HG02973 (cell line): ENCODE data around the gene STK11IP.
"Not testable (repeated sequence)": the region's sequence is repeated elsewhere in the genome, so short reads cannot be mapped to it uniquely, and the experiment has no call there.

ENCODE experiments used
- ATAC-seq: cut with Tn5 transposase; IDR thresholded peaks from one replicate; pipeline ENCODE4 v1.9.1; 2021; ENCODE audit warnings: moderate library complexity; ENCODE audit not compliant: unreplicated experiment

STK11IP gene

DNA sequence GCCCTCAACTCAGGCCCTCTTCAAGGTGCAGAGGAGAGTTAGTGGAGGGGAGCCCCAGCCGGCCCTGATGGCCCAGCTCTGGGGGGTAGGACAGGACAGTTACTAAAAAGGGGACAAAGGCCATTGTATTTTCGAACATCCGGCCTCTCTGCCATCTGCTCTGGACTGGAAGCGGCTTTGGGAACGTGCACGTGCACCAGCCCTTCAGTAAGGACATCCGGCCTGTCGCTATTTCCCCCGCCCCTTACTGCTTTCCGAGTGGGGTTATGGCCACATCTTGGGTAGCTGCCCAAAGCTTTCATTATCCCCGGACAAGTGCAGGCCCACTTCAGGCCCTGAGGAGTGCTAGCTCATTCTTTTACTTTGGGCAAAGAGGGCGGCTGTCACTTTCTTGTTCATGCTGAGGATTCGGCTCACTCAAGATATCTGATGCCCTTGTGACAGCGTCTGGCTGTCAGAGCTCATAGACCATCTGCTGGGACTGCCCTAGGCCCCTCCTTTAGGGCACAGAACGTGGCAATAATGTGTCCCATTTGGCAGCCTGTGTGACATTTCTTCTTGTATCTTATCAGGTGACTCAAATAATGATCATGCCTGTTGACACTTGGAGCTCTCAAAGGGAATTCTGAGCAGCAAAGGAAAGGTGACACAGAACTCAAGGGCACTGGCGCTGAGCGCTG, 47.3 kb downstream of the STK11IP start:
- ATAC-seq = no peak

DNA sequence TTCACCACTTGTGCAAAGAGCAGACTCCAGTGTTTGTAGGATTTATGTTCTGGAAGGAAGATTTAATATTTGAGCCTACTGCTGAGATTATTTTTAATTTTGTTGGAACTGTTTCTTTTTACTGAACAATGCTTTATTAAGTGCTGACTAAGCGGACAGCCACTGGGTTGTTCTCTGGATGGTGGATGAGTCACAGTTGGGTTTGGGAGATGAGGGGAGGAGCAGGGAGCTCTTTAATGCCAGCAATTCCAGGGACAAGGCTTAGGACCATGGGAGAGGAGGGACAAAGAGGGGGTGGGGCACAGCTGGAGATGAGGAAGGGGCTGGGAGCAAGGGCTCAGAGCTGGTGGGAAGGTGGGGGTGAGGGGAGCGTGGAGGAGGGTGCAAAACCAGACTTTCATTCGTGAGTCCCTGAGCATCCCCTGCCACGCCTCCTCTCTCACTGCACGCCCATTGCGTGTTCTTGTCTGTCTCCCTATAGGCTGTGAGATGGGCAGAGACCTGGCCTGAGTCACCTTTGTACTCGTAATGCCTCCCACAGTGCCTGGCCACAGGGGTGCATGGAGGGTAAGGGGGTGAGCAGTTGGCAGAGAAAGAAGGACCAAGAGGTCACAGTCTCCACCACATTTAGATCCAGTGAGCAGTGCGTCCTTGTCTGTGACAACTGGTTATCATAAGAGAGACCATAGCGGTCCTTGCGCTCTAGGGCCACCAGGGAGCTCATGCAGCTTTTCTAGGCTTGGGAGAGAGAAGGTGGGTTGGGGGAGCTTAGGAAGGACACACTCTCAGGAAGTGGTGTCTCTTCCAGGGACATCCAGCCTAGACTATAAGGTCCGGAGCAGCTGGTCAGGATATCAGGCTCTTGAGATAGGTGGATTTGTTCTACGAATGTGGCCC, 48.2 kb downstream of the STK11IP start:
- ATAC-seq = no peak

DNA sequence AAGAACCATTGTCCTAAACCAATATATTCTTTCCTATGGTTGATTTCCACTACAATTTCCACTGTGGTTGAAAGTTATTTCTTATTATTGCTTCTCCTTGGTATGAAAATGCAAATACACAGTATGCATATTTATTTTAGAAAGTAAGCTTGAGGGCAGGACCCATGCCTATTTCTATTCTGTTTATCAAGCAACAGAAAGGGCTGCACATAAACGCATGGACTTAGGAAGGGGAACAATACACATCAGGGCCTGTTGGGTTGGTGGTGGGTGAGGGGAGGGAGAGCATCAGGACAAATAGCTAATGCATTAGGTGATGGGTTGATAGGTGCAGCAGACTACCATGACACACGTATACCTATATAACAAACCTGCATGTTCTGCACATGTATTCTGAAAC, 50.5 kb downstream of the STK11IP start:
- no peak for ATAC-seq

DNA sequence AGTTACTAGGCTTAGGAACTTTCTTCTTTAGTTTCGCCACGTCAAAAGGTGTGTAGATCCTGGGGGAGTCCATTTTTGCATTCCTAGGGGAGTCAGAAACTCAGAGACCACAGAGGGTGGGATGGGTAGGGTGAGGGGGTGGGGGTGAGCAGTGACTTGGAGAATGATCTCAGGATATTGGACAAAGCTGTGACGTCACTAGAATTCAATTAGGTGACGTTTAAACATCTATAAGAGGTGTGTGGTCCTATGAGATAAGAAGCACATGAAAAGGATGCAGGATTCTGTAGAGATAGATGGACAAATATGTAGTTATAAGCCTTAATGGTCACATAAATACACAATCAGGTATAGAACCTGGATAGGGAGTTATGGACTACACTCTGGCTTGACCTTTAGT, 51.3 kb downstream of the STK11IP start:
- no peak for ATAC-seq

DNA sequence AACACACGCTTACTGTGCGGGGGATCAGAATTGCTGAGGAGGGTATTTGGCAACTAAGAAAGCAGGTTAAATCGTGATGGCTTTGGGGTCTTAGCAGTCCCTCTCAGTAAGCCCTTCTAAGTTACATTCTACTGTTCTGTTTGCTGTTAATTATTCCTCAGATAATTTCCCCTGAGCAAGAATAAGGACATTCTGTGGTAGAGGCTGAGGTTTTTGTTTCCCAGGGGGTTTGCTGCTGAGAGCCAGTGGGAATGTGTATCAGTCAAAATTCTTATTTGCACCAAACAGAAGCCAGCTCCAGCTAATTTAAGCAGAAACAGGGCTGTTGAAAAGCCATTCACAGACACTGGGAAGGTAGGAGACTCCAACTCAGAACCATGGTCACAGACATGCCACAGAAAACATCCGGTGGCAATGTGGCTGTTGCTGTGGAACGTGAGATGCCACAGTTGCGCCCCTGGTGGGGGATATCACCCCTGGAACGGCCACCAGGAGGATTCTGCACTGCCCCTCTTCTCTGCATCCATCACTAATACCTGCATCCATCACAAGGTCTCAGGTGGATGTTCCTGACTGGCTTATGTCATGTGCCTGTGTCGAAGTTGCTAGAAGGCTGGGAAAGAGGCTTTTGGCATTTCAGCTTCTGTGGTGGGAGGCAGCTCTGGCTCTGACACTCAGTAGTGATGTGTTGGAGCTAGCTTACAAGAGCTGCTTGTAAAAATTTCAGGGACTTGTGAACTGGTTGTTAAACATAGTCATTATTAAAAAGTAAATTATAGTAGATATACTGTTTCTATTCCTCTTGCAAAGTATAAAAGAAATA, 53.0 kb downstream of the STK11IP start:
- ATAC-seq = no peak

DNA sequence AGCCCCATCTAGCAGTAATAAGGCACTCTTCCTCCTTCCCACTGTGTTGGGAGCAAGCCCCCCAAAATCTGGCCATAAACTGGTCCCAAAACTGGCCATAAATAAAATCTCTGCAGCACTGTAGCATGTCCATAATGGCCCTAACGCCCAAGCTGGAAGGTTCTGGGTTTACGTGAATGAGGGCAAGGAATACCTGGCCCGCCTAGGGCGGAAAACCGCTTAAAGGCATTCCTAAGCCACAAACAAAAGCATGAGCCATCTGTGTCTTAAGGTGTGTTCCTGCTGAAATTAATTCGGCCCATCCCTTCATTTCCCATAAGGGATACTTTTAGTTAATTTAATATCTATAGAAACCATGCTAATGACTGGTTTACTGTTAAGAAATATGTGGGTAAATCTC, 54.0 kb downstream of the STK11IP start:
- not testable (repeated sequence) for ATAC-seq

DNA sequence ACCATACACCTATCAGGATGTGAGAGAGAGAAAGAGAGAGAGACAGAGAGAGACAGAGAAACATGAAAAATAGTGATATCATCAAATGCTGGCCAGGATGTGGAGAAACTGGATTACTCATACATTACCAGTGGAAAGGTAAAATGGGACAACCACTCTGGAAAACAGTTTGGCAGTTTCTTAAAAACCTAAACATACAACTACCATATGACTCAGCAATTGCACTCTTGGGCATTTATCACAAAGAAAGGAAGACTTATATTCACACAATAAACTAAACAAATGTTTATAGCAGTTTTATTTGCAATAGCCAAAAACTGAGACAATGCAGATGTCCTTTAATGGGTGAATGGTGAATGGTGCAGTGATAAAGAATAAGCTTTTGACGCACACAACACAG, 58.9 kb downstream of the STK11IP start:
- no peak for ATAC-seq

DNA sequence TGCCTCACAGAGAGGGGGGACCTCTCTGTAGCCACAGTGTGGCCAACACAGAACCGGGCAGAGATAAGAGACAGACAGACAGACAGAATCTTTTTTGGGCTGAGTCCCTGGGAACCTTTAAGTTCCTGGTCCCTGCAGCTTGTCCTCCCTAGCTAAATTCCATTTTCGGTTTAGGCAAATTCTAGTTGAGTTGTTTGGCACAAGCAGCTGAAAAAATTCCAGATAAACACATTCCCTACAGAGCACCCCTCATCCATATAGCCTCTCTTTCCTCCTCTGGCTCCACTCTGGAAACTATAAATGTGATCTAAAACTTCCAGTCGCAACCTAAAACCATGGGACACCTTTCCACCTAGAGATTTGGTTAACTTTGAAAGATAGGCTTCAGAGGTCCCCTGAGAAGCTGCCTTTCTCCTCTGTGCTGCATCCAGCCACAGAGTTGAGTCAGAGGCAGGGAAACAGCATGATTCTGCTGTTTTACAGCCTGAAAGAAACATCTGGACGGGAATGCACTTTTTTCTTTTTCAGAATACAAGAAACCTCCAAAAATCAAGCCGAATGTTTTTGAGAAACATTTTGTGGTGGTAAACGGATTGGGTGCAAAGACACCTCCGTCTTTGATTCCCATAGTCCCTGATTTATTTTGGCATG, 60.7 kb downstream of the STK11IP start:
- ATAC-seq = no peak

DNA sequence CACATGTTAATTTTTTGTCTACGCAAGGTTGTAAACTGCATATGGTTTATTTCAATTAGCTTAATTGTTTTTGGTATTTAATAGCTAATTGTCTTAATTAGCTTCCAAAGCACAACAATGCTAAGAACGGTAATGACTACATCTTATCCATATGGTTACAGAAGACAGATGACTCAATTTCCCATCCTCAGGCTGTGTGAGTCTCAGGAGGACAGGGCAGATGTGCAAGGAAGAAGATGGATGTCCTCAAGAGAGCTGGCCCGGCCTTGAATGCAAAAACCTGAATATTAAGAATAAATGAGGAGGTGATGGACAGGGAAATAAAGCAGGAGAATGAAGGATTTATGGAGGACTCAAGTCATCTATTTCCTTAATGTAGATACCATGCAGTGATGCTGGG, 61.2 kb downstream of the STK11IP start:
- no peak for ATAC-seq

DNA sequence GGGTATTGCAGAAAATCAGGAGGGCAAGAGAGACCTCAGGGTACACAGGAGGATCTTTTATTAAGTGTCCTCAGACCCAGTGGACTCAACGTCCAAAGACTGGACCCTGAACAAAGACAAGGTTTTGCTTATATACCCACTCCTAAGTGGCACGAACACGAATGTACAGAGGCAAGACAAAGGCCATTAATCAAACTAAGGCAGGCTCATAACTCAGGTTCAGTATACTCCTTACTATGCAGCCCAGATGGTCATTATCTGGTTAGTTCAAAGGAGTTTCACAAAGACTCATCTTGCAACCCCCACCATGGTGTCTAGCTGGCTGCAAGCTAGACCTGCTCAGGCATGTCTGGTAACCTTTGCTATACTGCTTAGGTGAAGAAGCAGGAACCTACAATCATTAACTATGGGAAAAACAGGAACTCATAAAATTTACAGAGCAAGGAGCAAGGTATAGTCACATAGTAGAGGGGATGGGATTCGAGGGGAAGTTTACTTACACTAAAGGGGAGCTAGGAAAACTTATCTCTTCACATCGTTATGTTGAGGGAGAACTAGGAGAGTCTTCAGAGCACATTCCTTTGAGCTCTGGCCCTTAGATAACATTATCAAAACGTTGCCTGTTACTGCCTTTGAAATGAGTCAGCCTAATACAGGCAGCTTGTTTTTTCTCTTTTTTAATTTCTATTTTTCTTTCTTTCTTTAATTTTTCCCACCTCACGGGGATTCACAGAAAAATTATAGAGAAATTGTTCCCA, 63.7 kb downstream of the STK11IP start:
- ATAC-seq = peak; percentile 98

DNA sequence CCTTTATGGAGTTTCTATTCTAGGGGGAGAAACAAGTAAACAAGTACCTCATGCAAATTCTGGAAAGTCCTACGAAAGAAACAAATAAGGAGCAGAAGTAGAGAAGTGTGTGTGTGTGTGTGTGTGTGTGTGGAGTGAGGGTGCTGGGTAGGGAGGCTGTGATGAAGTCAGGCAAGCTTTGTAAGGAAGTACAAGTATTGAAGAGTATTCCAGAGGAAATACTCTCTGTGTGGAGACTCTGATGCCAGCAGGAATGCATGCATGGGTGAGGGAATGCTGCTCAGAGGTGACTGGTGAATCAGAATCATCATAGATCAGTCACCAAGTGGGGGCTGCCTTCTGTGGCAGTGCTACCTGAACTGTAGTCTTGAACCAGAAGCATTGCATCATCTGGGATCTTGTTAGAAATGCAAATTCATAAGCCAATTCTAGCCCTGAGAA, 64.3 kb downstream of the STK11IP start:
- no peak for ATAC-seq

DNA sequence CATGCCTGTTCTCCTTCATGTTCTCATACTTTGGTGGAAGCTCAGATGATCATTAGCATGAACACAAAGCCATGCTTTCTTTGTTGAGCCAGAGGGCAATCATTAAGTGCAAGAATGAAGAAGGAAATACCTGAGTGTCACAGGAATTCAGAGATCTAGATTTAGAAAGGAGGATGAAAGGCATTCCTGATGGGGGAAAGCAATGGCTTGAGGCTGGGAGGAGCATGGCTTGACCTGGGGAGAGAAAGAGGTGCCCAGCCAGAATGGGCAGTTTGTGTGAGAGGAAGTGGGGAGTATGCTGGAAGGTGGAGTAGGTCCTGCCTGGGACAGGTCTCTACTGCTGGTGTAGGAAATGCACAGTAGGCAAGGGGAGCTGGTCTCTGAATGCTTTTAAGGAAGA, 64.9 kb downstream of the STK11IP start:
- no peak for ATAC-seq

DNA sequence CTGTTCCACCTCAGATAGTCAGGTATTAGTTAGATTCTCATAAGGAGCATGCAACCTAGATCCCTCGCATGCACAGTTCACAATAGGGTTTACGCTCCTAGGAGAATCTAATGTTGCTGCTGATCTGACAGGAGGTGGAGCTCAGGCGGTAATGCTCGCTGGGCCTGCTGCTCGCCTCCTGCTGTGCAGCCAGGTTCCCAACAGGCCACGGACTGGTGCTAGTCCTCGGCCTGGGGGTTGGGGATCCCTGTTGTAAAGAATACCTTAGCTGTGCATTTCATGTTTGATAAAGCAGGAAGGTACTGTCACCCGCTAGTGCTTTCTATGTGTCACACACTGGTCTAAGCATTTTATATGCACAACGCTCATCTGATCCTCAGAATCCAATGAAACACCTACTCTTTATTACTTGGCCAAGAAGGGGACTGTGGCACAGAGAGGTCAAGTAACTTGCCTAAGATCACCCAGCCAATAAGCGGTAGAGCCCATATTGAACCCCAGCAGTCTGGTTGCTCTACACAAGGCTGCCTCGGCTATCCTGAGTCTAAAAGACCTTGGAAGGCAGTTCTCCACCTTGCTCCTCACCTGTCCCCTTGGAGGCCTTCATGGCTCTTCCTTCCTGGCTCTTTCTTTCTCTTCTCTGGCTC, 65.6 kb downstream of the STK11IP start:
- ATAC-seq = no peak

DNA sequence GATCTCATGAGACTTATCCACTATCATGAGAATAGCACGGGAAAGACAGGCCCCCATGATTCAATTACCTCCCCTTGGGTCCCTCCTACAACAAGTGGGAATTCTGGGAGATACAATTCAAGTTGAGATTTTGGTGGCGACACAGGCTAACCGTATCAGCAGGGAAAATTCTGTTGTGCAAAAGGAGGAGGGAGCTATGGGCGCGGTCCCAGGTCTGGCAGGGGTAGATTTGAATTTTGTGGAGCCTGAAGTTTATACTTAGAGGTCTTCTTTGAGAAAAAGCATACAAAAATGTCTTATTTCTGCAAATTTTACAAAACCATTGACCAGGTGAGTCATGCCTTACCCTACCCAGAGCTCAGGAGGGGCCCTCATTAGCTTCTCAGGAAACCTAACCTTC, 66.4 kb downstream of the STK11IP start:
- no peak for ATAC-seq

DNA sequence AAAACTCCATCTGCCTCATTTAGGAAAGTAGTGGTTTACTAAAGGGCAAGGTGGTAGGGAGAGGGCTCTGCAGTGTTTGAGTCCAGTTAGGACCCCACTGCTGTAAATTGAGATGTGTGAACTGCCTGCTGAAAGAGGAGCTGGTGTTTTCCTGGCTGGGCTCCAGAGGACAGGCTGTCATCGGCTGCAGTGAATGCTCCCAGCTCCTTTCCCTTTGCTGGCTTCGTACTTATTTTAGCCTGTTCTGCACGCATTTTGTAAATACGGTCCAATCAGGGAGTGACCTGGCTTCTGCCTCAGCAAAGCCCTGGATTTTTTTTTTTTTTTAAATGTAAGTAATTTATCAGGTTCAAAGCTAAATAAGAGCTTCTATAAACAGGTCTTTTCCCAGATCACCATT, 67.3 kb downstream of the STK11IP start:
- ATAC-seq = no peak

DNA sequence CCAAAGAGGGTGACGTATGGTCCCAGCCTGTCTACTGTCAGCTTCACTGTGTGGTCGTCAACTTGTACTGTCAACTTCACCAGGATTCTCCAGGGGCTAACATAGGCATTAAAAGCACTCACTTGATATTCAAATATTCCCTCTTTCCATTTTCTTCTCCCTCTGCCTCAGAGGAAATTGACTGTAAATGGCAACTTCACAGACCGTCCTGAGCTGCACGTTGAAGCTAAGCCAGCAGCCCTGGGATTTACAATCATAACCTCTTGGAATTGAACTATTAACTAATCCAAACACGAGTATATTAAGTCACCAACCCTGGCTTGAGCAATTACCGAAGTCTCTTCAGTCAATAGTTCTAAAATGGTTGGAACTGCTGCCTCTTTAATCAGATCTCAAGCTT, 68.3 kb downstream of the STK11IP start:
- ATAC-seq = no peak
